ENCODE measurements around the gene RIPK1.

DNA sequence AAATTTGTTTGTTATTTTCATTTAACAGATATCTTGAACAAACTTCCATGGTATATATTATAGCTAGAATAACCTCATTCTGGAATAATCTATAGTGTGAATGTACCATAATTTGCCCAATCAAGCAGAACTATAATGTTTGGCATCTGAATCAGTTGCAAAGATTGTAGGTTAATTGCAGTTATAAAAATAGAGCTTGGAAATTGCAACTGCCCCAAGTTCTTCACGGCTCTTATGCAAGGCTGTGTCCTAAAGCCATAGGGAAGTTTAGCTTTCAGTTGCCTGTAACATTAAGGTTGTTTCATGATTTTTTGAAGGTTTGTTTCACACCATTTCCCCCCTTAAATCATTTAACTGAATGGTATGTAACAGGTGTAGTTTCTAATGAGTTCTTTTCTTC is 49.2 kb upstream of the RIPK1 start:
- TF ChIP-seq ZNF565 (CRISPR knock-in tag; conservative IDR thresholded peaks at IDR 0.05; ENCODE audit: low read depth) (no peak), CREB5 (CRISPR knock-in tag; IDR thresholded peaks at IDR 0.05; ENCODE audit: low read depth) (no peak), ISL1 (CRISPR knock-in tag; IDR thresholded peaks at IDR 0.05) (no peak), CSDC2 (CRISPR knock-in tag; IDR thresholded peaks at IDR 0.05) (no peak)
